ENCODE measurements around the gene QRICH1.
A peak's percentile ranks its signal among the peaks of the same experiment; 100 is the strongest.

The QRICH1 gene, protein sequence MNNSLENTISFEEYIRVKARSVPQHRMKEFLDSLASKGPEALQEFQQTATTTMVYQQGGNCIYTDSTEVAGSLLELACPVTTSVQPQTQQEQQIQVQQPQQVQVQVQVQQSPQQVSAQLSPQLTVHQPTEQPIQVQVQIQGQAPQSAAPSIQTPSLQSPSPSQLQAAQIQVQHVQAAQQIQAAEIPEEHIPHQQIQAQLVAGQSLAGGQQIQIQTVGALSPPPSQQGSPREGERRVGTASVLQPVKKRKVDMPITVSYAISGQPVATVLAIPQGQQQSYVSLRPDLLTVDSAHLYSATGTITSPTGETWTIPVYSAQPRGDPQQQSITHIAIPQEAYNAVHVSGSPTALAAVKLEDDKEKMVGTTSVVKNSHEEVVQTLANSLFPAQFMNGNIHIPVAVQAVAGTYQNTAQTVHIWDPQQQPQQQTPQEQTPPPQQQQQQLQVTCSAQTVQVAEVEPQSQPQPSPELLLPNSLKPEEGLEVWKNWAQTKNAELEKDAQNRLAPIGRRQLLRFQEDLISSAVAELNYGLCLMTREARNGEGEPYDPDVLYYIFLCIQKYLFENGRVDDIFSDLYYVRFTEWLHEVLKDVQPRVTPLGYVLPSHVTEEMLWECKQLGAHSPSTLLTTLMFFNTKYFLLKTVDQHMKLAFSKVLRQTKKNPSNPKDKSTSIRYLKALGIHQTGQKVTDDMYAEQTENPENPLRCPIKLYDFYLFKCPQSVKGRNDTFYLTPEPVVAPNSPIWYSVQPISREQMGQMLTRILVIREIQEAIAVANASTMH
- total RNA-seq = 13.0 to 15.3 reads per million in 2 donors

DNA sequence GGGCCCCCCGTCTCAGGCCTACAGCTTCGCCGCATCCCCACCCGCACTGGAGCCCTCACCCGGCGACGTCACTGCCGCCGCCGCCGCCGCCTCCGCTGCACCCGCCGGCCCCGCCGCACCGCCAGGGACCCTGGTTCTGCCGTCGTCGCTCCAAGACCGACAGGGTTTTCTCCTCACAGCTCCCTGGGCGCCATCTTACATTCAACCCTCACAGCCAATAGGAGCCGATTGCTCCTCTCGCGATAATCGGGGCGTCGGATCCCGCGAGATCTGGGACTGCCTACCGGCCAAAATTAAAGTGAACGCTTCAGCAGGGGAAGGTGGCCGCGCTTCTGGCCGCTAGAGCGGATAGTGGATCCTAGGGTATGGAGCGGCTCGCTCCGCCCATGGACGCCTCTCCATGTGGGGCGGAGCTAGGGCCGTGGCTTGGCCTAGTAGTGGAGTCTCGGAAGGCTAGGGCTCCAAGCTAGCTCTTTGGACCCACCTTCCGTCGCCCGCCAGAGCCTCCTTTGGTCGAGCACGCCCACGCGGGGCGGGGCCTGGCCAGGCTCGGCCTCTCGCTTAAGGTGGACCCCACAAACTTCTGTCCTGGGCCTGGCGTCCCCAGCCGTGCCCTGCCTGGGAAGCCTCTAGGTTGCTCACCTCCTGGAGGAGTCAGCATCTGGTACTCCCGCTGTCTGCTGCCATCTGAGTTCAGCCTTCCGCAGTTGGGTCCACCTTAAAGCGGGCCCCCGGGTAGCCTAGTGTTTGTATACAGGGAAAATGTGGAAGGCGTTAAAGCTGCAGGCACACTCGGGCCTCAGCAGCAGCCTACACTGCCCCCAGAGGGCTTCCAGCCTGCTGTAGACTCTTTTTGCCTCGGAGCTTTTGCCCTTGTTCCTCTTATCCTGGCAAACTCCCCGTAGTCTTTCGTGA, at the start of gene QRICH1:
QRICH1 (minus strand) TSS at position 219 of the 915 bp plus-strand sequence. CDS start 17,054 bp downstream, outside the sequence.
- peak; percentile 80 for DNase-seq

GRCh38 chr3:49140080-49140479, 46.2 kb upstream of the QRICH1 start:
- no peak for DNase-seq

DNA sequence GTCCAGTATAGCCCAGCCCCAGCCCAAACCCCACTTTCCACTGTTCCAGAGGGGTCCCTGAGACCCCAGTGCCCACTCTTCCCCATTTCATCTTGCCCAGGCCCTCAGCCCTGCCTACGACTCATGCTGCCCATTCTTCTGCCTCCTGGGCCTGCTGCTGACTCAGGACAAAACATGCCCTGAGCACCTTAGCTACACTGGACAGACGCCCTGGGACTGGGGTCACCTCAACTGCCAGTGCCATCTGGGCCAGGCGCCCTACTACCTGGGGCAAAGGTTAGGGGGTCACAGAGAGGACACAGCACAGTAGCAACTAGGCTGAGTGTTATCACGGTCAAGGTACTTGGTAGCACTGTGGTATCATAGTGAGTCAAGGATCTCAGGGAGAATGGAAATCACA, 41.6 kb upstream of the QRICH1 start:
- DNase-seq = no peak

GRCh38 chr3:49134471-49135265, 40.8 kb upstream of the QRICH1 start:
- no peak for DNase-seq

DNA sequence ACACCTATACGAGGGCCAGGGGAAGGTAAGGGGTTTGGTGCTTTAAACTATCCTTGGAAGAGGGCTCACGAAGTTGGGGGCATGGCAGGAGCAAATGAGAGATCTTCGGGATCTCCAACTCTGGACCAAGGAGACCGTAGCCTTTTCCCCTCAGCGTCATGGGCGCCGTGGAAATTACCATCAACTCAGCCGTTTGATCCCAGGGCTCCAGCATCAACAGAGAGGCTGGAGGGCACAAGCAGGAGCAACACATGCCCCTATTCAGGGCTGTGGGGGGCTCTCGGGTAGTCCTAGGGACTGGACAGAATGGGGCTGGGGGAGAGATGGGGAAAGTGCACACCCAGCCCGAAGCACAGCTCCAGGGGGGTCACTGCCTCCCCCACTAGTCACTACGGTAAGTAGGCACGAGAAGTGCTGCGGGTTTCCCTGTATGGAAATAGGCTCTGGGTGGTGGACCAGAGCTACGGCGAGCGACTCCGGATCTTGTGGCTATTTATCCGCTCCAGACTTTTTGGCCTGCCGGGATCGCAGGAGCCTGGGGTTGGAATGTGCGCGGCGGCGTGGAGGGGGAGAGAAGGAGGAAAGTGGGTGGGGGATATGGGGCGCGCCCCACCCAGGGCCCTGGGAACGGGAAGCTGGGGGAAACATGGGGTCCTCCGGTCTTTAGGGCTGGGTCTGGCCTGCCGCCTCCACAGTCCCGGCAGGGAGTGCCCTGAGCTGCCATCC, 39.5 kb upstream of the QRICH1 start:
- no peak for DNase-seq

DNA sequence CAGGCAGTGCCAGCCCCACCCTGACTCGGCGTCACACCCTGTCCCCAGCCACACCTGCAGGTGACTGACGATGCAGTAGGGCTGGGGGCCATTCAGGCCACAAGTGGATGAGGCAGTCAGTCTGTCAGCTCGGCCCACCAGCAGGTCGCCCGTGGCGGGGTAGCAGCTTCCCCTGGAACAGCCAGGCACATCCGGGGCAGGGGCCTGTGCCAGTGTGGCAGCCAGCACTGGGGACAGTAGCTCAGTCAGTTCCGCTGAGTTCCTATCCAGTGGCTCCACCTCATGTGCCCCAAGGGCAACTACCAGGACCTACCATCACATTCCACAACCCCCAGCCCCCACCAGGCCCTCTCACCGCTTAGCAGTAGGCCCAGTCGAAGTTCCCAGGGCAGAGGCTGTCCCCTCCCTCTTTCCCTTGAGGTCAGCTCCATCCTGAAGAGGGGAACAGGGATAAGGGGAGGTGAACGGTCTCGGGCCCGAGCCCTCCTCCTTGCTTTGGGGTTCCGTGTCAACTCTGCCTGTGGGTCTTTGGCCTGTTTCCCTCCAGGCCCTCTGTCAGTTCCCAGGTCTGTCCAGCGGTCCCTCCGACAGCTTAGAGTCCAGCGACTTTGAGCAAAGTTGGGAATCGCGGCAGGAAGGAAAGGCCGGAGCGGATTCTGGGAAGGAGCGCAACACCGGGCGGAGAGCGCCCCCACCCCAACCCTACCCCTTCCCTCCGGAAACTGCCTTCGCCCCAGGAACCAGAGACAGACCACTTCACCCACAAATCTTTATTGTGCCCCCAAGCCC, 38.8 kb upstream of the QRICH1 start, which contains the start of gene LAMB2:
LAMB2 (minus strand) TSS at position 614 of the 789 bp plus-strand sequence; CDS start at position 431, 183 bp downstream.
- DNase-seq = no peak

DNA sequence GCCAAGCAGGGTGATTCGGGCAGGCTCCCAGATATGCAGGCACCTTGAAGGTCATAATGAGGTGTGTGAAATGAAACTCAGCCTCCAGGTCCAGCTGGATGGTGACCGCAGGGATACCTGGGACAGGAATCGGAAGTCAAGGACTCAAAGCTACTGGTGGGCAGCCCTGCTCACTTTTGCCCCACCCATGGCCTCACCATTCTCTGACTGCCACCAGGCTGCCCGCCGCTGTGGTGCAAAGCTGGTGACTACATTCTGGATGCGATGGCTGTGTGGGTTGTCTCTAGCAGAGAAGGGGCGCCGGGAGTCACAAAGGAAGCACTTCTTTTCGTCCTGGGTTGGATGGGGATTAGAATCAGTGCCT, 38.2 kb upstream of the QRICH1 start:
- DNase-seq = no peak

- DNase-seq = no peak
Observed at GRCh38 chr3:49131576-49131975, 37.7 kb upstream of the QRICH1 start.

- no peak for DNase-seq
Observed at GRCh38 chr3:49131040-49131439, 37.2 kb upstream of the QRICH1 start.

- no peak for DNase-seq
Observed at GRCh38 chr3:49124991-49125670, 31.3 kb upstream of the QRICH1 start.

GRCh38 chr3:49124203-49124602, 30.3 kb upstream of the QRICH1 start:
- DNase-seq = no peak

DNA sequence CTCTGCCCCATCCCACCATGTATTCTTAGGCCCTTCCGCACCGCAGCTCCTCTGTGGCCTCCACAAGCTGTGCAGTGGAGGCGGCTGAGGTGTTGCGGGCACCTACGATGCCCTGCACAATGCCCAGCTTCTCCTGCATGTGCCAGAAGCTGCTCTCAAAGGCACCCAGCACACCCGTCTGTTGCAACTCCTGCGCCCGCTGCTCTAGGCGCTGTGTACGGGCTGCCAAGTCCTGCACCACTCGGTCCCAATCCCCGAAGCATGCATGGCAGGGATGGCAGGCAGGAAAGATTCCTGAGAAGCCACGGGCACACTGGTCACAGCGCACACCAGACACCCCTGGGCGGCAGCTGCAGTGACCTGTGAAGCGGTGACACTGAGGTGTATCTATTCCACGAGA, 29.8 kb upstream of the QRICH1 start:
- DNase-seq = no peak

GRCh38 chr3:49122886-49123545, 29.1 kb upstream of the QRICH1 start:
- no peak for DNase-seq

GRCh38 chr3:49122451-49122850, 28.6 kb upstream of the QRICH1 start:
- no peak for DNase-seq

DNA sequence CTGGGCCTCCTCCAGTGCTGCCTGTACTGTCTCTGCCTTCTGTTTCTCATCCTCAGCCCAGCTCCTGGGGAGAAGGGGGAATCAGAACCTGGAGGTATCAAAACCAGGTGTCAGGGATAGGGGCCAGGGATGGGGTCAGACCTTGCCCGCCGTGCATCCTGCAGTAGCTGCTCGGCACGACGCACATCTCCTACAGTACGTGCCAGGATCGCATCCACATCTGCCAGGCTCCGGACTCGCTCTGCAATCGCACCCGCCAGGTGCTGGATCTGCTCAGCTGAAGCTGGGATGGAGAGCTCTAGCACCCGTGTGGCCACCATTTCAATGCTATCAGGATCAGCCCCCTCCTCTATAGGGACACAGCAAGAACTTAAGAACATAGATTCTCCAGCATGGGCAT, 28.2 kb upstream of the QRICH1 start:
- no peak for DNase-seq

DNA sequence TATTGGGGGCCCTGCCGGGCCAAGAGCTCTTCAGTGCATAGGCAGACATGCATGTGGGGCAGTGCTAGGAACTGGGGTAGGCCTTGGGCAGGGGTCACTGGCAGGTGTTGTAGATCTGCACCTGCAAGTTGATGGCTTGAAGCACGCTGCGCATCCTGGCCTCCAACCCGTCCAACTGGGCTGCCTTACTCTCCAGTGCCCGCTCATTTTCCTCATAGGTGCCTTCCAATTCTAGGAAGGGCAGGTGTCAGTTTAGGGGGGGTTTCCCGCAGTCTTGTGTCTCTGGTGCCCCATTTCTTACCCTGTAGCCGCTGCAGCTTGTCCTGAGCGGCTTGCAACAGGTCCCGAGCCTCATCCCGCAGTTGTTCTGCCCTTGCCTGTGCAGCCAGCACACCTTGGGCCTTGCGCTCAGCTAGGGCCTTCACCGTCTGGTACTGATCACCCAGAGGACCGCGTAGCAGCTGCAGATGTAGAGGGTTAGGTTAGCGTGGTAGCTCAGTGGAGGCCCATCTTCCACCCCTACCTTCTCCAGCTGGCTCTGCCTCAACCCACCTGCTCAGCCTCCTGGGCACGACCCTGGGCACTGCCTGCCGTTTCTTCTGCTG, 27.4 kb upstream of the QRICH1 start:
- no peak for DNase-seq

- peak; percentile 92 for DNase-seq
Observed at GRCh38 chr3:49120438-49121131, 26.7 kb upstream of the QRICH1 start, which contains the start of gene USP19. Gene USP19, minus strand, starts transcription at chr3:49120823. Its CDS starts 1,678 bp downstream, at chr3:49119145.

DNA sequence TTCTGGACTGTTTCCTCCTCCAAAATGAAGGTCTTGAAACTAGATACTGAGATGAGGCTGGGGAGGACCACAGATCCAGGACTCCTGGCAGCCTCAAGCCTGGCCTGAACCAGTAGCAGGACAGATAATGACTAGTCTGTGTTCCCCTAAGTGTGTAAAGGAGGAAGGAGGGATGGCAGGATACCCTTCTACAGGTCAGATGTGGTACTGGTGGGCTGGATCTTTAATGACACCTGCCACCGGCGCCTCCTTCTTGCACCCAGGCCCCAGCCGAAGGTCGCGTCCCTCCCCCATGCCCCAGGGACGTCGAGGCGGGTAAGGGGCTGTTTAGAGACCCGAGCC, 26.2 kb upstream of the QRICH1 start:
- no peak for DNase-seq

All from activated gamma-delta T cell (primary cell).